K562 (cell line): Measurements from ENCODE around the gene FRMPD2. TPM values are rescaled to one million over a fixed set of nuclear protein-coding genes. Genes with fewer than 3 reads are reported as not detected.

ENCODE experiments used
- CREB5 ChIP-seq: fragments of 250-450 bp; sonication (Bioruptor Pico); IDR thresholded peaks from 2 replicates; pipeline ENCODE4 v1.5.0; 2020; ENCODE audit warnings: mild to moderate bottlenecking
- DACH1 ChIP-seq: fragments of 450-650 bp; IDR thresholded peaks from 2 replicates; pipeline ENCODE4 v1.6.1; 2018; ENCODE audit not compliant: partially characterized antibody
- E2F1 ChIP-seq: sonication (generic); formaldehyde crosslinking; IDR thresholded peaks from 2 replicates; pipeline ENCODE4 v1.8.1; 2023; ENCODE audit warnings: mild to moderate bottlenecking, missing genetic modification reagents, moderate library complexity
- EHMT2 ChIP-seq: fragments of 450-650 bp; IDR thresholded peaks from 2 replicates; pipeline ENCODE4 v1.6.1; 2018; ENCODE audit warnings: antibody characterized with exemption
- ELK3 ChIP-seq: fragments of 450-650 bp; formaldehyde crosslinking; IDR thresholded peaks from 2 replicates; pipeline ENCODE4 v1.4.0; 2020; ENCODE audit warnings: mild to moderate bottlenecking
- GABPB1 ChIP-seq: sonication (generic); formaldehyde crosslinking; IDR thresholded peaks from 2 replicates; pipeline ENCODE4 v1.8.0; 2022; ENCODE audit warnings: mild to moderate bottlenecking, missing genetic modification reagents
- HNRNPLL ChIP-seq: fragments of 200-400 bp; formaldehyde crosslinking; IDR thresholded peaks from 2 replicates; pipeline ENCODE4 v1.6.1; 2017; ENCODE audit warnings: low read length, low read depth, mild to moderate bottlenecking; ENCODE audit not compliant: poor library complexity, severe bottlenecking
- LCOR ChIP-seq: sonication (generic); formaldehyde crosslinking; IDR thresholded peaks from 2 replicates; pipeline ENCODE4 v1.8.0; 2022; ENCODE audit warnings: mild to moderate bottlenecking, missing genetic modification reagents
- MCM7 ChIP-seq, 2 experiments: fragments of 450-650 bp; IDR thresholded peaks; 2 replicates each; pipeline ENCODE4 v1.6.1; 2016 to 2018
- NR2F6 ChIP-seq: fragments of 450-650 bp; formaldehyde crosslinking; IDR thresholded peaks from 2 replicates; pipeline ENCODE4 v1.4.0; 2020; ENCODE audit warnings: mild to moderate bottlenecking
- RBFOX2 ChIP-seq: fragments of 200-400 bp; formaldehyde crosslinking; IDR thresholded peaks from 2 replicates; pipeline ENCODE4 v1.6.1; 2017; ENCODE audit warnings: low read depth, mild to moderate bottlenecking, low read length, moderate library complexity
- RREB1 ChIP-seq: fragments of 250-450 bp; sonication (Bioruptor Pico); IDR thresholded peaks from 2 replicates; pipeline ENCODE4 v1.4.0; 2020
- RUNX1 ChIP-seq: sonication (generic); IDR thresholded peaks from 2 replicates; pipeline ENCODE4 v1.6.1; 2016; ENCODE audit warnings: antibody characterized with exemption, low read depth
- TCF15 ChIP-seq: fragments of 250-450 bp; sonication (Bioruptor Pico); IDR thresholded peaks from 2 replicates; pipeline ENCODE4 v1.8.0; 2022; ENCODE audit warnings: moderate library complexity, mild to moderate bottlenecking, inconsistent platforms
- THRA ChIP-seq: fragments of 450-650 bp; IDR thresholded peaks from 2 replicates; pipeline ENCODE4 v1.6.1; 2017; ENCODE audit warnings: mild to moderate bottlenecking, moderate library complexity
- TRIM24 ChIP-seq, 2 experiments: fragments of 450-650 bp; IDR thresholded peaks; 2 replicates each; pipeline ENCODE4 v1.6.1; 2016
- ZNF766 ChIP-seq: fragments of 200-800 bp; sonication (Bioruptor generic); conservative IDR thresholded peaks from 2 replicates; pipeline ENCODE4 v1.6.1; 2016; ENCODE audit warnings: missing genetic modification characterization, missing compliant biosample characterization
- polyA plus RNA-seq, 8 experiments: library from polyadenylated mRNA; depleted of rRNA in 4 of 8; stranded (reverse) in 5 of 8; unstranded in 3 of 8; fragments of >200 nt; fragmentation: Nextera tagmentation in 2 of 8; fragmentation: Illumina TruSeq in 1 of 8; extraction: Ambion mirVana in 2 of 8; extraction: Trizol in 1 of 8; gene quantifications; 2 replicates each; pipeline versions ENCODE4 v1.2.1 to v1.2.3, GENCODE V29; 2011 to 2014; ENCODE audit warnings: inconsistent platforms in 1 of 8, missing spikeins in 1 of 8
- total RNA-seq, 7 experiments: library from RNA; depleted of rRNA in 6 of 7; stranded (reverse); fragments of >200 nt in 6 of 7; fragmentation: Illumina TruSeq in 2 of 7; extraction: Trizol in 2 of 7; gene quantifications; 2 replicates each; pipeline versions ENCODE4 v1.2.1 to v1.2.3, GENCODE V29; 2011 to 2021; ENCODE audit warnings: low replicate concordance in 1 of 7

Gene FRMPD2
- total and polyA plus RNA-seq, 9 of the 15 experiments (the other 6 are each of a cell fraction or from before 2014, with no cell fraction given), result 0.12 to 0.95 (median 0.33) TPM

- TF ChIP-seq E2F1 (CRISPR knock-in tag), result no peak
- no peak for TF ChIP-seq TRIM24 (IDR thresholded peaks at IDR 0.05)
- TF ChIP-seq HNRNPLL, result no peak
- TF ChIP-seq RUNX1, result no peak
- no peak for TF ChIP-seq CREB5 (CRISPR knock-in tag)
- no peak for TF ChIP-seq ELK3 (CRISPR knock-in tag)
- TF ChIP-seq THRA, result no peak
- no peak for TF ChIP-seq RREB1 (CRISPR knock-in tag)
- TF ChIP-seq ZNF766, result 0 out of 2 replicates have a peak, but pooled peaks have one; percentile 36
- peak; percentile 85 for TF ChIP-seq EHMT2
- no peak for TF ChIP-seq GABPB1 (CRISPR knock-in tag)
- no peak for TF ChIP-seq LCOR (CRISPR knock-in tag)
- no peak for TF ChIP-seq TCF15
- no peak for TF ChIP-seq RBFOX2
- TF ChIP-seq NR2F6 (CRISPR knock-in tag), result no peak
- TF ChIP-seq DACH1, result no peak
- no peak for TF ChIP-seq MCM7 (IDR thresholded peaks at IDR 0.05)
Measured at GRCh38 chr10:48199580-48200377, 74.7 kb downstream of the FRMPD2 start (continued).
